GM21737 (cell line): ENCODE results near the gene S100A11.
"Not testable (repeated sequence)": the region's sequence is repeated elsewhere in the genome, so short reads cannot be mapped to it uniquely, and the experiment has no call there.

ENCODE experiments used
- ATAC-seq: cut with Tn5 transposase; IDR thresholded peaks from one replicate; pipeline ENCODE4 v1.9.1; 2021; ENCODE audit warnings: mild to moderate bottlenecking, moderate library complexity; ENCODE audit not compliant: unreplicated experiment

Gene S100A11

GRCh38 chr1:152036267-152037216, at the start of gene S100A11:
Gene S100A11 (minus strand): TSS chr1:152037004. CDS start chr1:152036915, 89 bp downstream.
- peak; percentile 43 for ATAC-seq

- no peak for ATAC-seq
Observed at GRCh38 chr1:152084853-152085252, 48.0 kb upstream of the S100A11 start.

GRCh38 chr1:152081026-152081425, 44.2 kb upstream of the S100A11 start:
- not testable (repeated sequence) for ATAC-seq

- ATAC-seq = not testable (repeated sequence)
Observed at GRCh38 chr1:152080494-152080893, 43.7 kb upstream of the S100A11 start.

- ATAC-seq = no peak
Observed at GRCh38 chr1:152078831-152079441, 42.1 kb upstream of the S100A11 start.

- no peak for ATAC-seq
Observed at GRCh38 chr1:152072311-152072710, 35.5 kb upstream of the S100A11 start.

GRCh38 chr1:152071123-152071522, 34.3 kb upstream of the S100A11 start:
- no peak for ATAC-seq

GRCh38 chr1:152067929-152068328, 31.1 kb upstream of the S100A11 start:
- no peak for ATAC-seq

- no peak for ATAC-seq
Observed at GRCh38 chr1:152067150-152067549, 30.3 kb upstream of the S100A11 start.

GRCh38 chr1:152061952-152062351, 25.1 kb upstream of the S100A11 start:
- no peak for ATAC-seq

- no peak for ATAC-seq
Observed at GRCh38 chr1:152053375-152053774, 16.6 kb upstream of the S100A11 start.

- no peak for ATAC-seq
Observed at GRCh38 chr1:152052606-152053005, 15.8 kb upstream of the S100A11 start.

GRCh38 chr1:152050886-152051675, 14.3 kb upstream of the S100A11 start:
- no peak for ATAC-seq

- ATAC-seq = no peak
Observed at GRCh38 chr1:152049291-152050083, 12.7 kb upstream of the S100A11 start.

- peak; percentile 15 for ATAC-seq
Observed at GRCh38 chr1:152048416-152049009, 11.7 kb upstream of the S100A11 start.

GRCh38 chr1:152047730-152048415, 11.1 kb upstream of the S100A11 start:
- peak; percentile 91 for ATAC-seq

- ATAC-seq = no peak
Observed at GRCh38 chr1:152047413-152047729, 10.6 kb upstream of the S100A11 start.

- no peak for ATAC-seq
Observed at GRCh38 chr1:152044386-152044785, 7.6 kb upstream of the S100A11 start.

GRCh38 chr1:152043870-152044269, 7.1 kb upstream of the S100A11 start:
- ATAC-seq = no peak

GRCh38 chr1:152042030-152042429, 5.2 kb upstream of the S100A11 start:
- ATAC-seq = no peak
